Osteoblast (primary cell): ENCODE measurements around the gene ZNF471. TPM values are rescaled to one million over a fixed set of nuclear protein-coding genes. Genes with fewer than 3 reads are reported as not detected.

Experiments
- DNase-seq: peaks from one replicate; pipeline ENCODE4 v3.0.0; 2011; ENCODE audit warnings: low spot score, mixed read lengths; ENCODE audit not compliant: insufficient read length; ENCODE audit errors: missing footprints
- H2AFZ ChIP-seq: 2 replicates; pipeline ENCODE4 v1.6.0; 2011; ENCODE audit warnings: mild to moderate bottlenecking, low read length
- H3K27ac ChIP-seq: 2 replicates; pipeline ENCODE4 v1.5.1; 2011; ENCODE audit warnings: mild to moderate bottlenecking, low read depth, low read length, moderate library complexity
- H3K27me3 ChIP-seq: 2 replicates; pipeline ENCODE4 v1.6.0; 2012; ENCODE audit warnings: mild to moderate bottlenecking, control low read depth, inconsistent platforms, low read length, moderate library complexity; ENCODE audit not compliant: insufficient read depth
- H3K36me3 ChIP-seq: 2 replicates; pipeline ENCODE4 v1.5.1; 2011; ENCODE audit warnings: mild to moderate bottlenecking, low read length, control low read depth, moderate library complexity; ENCODE audit not compliant: insufficient read depth
- H3K4me1 ChIP-seq: 2 replicates; pipeline ENCODE4 v1.5.1; 2011; ENCODE audit warnings: mild to moderate bottlenecking, low read length, control low read depth, moderate library complexity; ENCODE audit not compliant: insufficient read depth
- H3K4me2 ChIP-seq: 2 replicates; pipeline ENCODE4 v1.6.0; 2011; ENCODE audit warnings: mild to moderate bottlenecking, low read length; ENCODE audit not compliant: insufficient read depth
- H3K4me3 ChIP-seq: fragments of 200-600 bp; sonication (generic); 3 replicates; pipeline ENCODE4 v1.5.1; 2012; ENCODE audit warnings: mild to moderate bottlenecking, low read length, inconsistent platforms; ENCODE audit not compliant: insufficient read depth
- H3K79me2 ChIP-seq: 2 replicates; pipeline ENCODE4 v1.6.0; 2012; ENCODE audit warnings: mild to moderate bottlenecking, low read length, control low read depth, inconsistent platforms; ENCODE audit not compliant: insufficient read depth
- H3K9me3 ChIP-seq: 2 replicates; pipeline ENCODE4 v1.5.1; 2011; ENCODE audit warnings: low read depth, low read length, control low read depth
- H4K20me1 ChIP-seq: 2 replicates; pipeline ENCODE4 v1.6.0; 2012; ENCODE audit warnings: mild to moderate bottlenecking, low read length, control low read depth; ENCODE audit not compliant: insufficient read depth
- total RNA-seq: library from RNA; depleted of rRNA; stranded (reverse); fragments of >200 nt; gene quantifications from 2 replicates; pipeline ENCODE4 v1.2.3, GENCODE V29; 2012
- TF ChIP-seq, protein P1 (sequence below): IDR thresholded peaks from 2 replicates; pipeline ENCODE4 v1.5.1; 2011; ENCODE audit warnings: mild to moderate bottlenecking, low read depth, low read length, moderate library complexity; ENCODE audit errors: extremely low read depth

ZNF471 gene
- total RNA-seq, 1 donor, result 5.1 TPM

DNA sequence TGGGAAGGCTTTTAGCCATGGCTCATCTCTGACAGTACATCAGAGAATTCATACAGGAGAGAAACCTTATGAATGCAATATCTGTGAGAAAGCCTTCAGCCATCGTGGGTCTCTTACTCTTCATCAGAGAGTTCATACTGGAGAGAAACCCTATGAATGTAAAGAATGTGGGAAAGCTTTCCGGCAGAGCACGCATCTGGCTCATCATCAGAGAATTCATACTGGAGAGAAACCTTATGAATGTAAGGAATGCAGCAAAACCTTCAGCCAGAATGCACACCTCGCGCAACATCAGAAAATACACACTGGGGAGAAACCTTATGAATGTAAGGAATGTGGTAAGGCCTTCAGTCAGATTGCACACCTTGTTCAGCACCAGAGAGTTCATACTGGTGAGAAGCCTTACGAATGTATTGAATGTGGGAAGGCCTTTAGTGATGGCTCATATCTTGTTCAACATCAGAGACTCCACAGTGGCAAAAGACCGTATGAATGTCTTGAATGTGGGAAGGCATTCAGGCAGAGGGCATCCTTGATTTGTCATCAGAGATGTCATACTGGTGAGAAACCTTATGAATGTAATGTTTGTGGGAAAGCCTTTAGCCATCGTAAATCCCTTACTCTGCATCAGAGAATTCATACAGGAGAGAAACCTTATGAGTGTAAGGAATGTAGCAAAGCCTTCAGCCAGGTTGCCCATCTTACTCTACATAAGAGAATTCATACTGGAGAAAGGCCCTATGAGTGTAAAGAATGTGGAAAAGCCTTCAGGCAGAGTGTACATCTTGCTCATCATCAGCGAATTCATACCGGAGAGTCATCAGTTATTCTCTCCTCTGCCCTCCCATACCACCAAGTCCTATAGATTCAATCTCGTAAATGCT, 70.3 kb downstream of the ZNF471 start:
- no peak for DNase-seq
- TF ChIP-seq, protein P1, sequence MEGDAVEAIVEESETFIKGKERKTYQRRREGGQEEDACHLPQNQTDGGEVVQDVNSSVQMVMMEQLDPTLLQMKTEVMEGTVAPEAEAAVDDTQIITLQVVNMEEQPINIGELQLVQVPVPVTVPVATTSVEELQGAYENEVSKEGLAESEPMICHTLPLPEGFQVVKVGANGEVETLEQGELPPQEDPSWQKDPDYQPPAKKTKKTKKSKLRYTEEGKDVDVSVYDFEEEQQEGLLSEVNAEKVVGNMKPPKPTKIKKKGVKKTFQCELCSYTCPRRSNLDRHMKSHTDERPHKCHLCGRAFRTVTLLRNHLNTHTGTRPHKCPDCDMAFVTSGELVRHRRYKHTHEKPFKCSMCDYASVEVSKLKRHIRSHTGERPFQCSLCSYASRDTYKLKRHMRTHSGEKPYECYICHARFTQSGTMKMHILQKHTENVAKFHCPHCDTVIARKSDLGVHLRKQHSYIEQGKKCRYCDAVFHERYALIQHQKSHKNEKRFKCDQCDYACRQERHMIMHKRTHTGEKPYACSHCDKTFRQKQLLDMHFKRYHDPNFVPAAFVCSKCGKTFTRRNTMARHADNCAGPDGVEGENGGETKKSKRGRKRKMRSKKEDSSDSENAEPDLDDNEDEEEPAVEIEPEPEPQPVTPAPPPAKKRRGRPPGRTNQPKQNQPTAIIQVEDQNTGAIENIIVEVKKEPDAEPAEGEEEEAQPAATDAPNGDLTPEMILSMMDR, result no peak
- Histone ChIP-seq H3K27ac (no peak overlapping the region), H3K27me3 (no peaks in the 10 kb centered on the region), H4K20me1 (no peaks in the 10 kb centered on the region), H3K4me1 (no peaks in the 10 kb centered on the region), H3K36me3 (peaks cover 33% of the 10 kb centered on the region), H3K4me2 (no peak overlapping the region), H3K79me2 (no peaks in the 10 kb centered on the region), H3K9me3 (peaks cover 66% of the 10 kb centered on the region), H3K4me3 (no peak overlapping the region), H2AFZ (no peak overlapping the region)

Other genes starting within 250 kb of the ZNF471 start
- gene EDDM13, start 235.1 kb upstream of the ZNF471 start, total RNA-seq, result not detected in 2 replicates
- 4.3 and 6.8 TPM in 2 replicates for gene ZSCAN5A, start 193.0 kb upstream of the ZNF471 start, total RNA-seq
- gene ZNF582, start 114.3 kb upstream of the ZNF471 start, total RNA-seq, result 2.2 and 3.2 TPM in 2 replicates
- gene ZNF583, start 103.5 kb upstream of the ZNF471 start, total RNA-seq, result 7.6 and 10.3 TPM in 2 replicates
- 5.8 and 7.7 TPM in 2 replicates for gene ZNF667, start 30.5 kb upstream of the ZNF471 start, total RNA-seq
- gene ZFP28, start 31.1 kb downstream of the ZNF471 start, total RNA-seq, result 7.6 and 7.7 TPM in 2 replicates
- gene ZNF470, start 59.6 kb downstream of the ZNF471 start, total RNA-seq, result 4.7 TPM in 2 replicates
- 7.2 and 8.5 TPM in 2 replicates for gene ZNF71, start 87.4 kb downstream of the ZNF471 start, total RNA-seq
- under 0.01 TPM in 1 of 2 replicates, not detected in the other for gene SMIM17, start 135.3 kb downstream of the ZNF471 start, total RNA-seq
- 0.29 and 0.72 TPM in 2 replicates for gene ZNF835, start 163.9 kb downstream of the ZNF471 start, total RNA-seq